Adipocyte (in vitro differentiated cells): Measurements from ENCODE around the gene FBXW7.

Experiments
- DNase-seq: peaks from one replicate; pipeline ENCODE4 v3.0.0-alpha.2; 2015; ENCODE audit warnings: low read depth
- H3K27me3 ChIP-seq: replicated peaks from 2 replicates; pipeline ENCODE4 v1.7.0; 2013; ENCODE audit warnings: mild to moderate bottlenecking, low read length, moderate library complexity; ENCODE audit not compliant: control insufficient read depth, insufficient read depth
- H3K36me3 ChIP-seq: 2 replicates; pipeline ENCODE4 v1.7.0; 2013; ENCODE audit warnings: low read length, mild to moderate bottlenecking, moderate library complexity; ENCODE audit not compliant: control insufficient read depth, insufficient read depth, severe bottlenecking
- H3K4me1 ChIP-seq: 2 replicates; pipeline ENCODE4 v1.7.0; 2013; ENCODE audit warnings: mild to moderate bottlenecking, low read length, moderate library complexity; ENCODE audit not compliant: control insufficient read depth, insufficient read depth
- H3K4me3 ChIP-seq: 2 replicates; pipeline ENCODE4 v1.7.0; 2013; ENCODE audit warnings: mild to moderate bottlenecking, low read length, moderate library complexity
- H3K9ac ChIP-seq: 2 replicates; pipeline ENCODE4 v1.7.0; 2013; ENCODE audit warnings: mild to moderate bottlenecking, low read length, moderate library complexity
- H3K9me3 ChIP-seq: 2 replicates; pipeline ENCODE4 v1.7.0; 2013; ENCODE audit warnings: mild to moderate bottlenecking, low read length, moderate library complexity; ENCODE audit not compliant: control insufficient read depth

FBXW7 gene

GRCh38 chr4:152390216-152390615, 145.7 kb downstream of the FBXW7 start:
- H3K4me1 ChIP-seq = no peaks in the 10 kb centered on the region
- H3K36me3 ChIP-seq = no peaks in the 10 kb centered on the region
- H3K27me3 ChIP-seq = no peaks in the 10 kb centered on the region
- DNase-seq = no peak
- H3K9me3 ChIP-seq = no peaks in the 10 kb centered on the region
- H3K9ac ChIP-seq = no peak overlapping the region
- H3K4me3 ChIP-seq = no peak overlapping the region

GRCh38 chr4:152389359-152389758, 146.5 kb downstream of the FBXW7 start:
- no peak for DNase-seq
- H3K36me3 ChIP-seq = no peaks in the 10 kb centered on the region
- no peak overlapping the region for H3K9ac ChIP-seq

DNA sequence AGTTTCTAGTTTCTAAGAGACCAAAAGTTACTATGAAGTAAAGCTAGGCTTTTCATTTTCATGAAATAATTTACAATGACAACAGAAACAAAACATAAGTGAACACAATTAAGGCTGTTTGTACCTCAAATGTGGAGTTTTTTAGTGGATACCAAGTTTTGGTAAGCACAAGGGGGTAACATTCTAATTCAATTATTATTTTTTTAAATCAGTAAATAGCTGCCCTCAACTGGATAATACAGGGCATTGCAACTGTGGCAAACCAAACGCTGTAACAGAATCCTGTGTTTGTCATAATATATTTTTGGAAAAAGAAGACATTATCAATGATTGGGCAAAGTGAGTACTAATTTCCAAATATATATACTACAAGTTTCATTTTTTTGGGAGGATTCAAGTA, 150.3 kb downstream of the FBXW7 start:
- Histone ChIP-seq H3K4me3 (no peak overlapping the region), H3K36me3 (no peaks in the 10 kb centered on the region), H3K9ac (peak overlapping the region; percentile 36), H3K9me3 (no peaks in the 10 kb centered on the region), H3K4me1 (peaks cover 19% of the 10 kb centered on the region), H3K27me3 (no peaks in the 10 kb centered on the region)
- peak; percentile 60 for DNase-seq

More at GRCh38 chr4:152389359-152389758, 146.5 kb downstream of the FBXW7 start:
- H3K4me3 ChIP-seq = no peak overlapping the region
- no peaks in the 10 kb centered on the region for H3K9me3 ChIP-seq
- H3K27me3 ChIP-seq = no peaks in the 10 kb centered on the region
- no peaks in the 10 kb centered on the region for H3K4me1 ChIP-seq

GRCh38 chr4:152382057-152382785, 153.7 kb downstream of the FBXW7 start:
- Histone ChIP-seq H3K9ac (peak overlapping the region; percentile 68), H3K9me3 (no peaks in the 10 kb centered on the region), H3K27me3 (no peaks in the 10 kb centered on the region), H3K36me3 (no peaks in the 10 kb centered on the region), H3K4me1 (peaks cover 25% of the 10 kb centered on the region), H3K4me3 (peak overlapping the region; percentile 78)
- DNase-seq = peak; percentile 31

DNA sequence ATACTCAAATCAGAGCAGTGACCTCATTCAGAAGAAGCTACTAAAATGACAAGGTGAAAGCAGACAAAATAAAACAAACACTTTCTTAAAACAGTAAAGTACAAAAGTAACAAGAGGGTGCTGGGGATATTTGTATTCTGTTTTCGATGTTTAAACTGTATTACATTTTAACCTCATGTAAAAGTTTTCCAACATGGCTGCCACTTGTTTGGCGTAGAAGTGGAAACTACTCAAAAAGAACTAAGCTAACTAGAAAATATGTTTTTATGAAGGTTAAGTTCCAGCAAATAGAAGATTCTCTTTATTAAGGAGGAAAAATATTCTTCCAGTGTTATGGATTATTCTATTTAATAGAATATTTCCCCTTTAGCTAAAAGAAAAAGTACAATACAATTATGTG, 155.0 kb downstream of the FBXW7 start:
- Histone ChIP-seq H3K4me1 (peaks cover 25% of the 10 kb centered on the region), H3K4me3 (no peak overlapping the region), H3K36me3 (no peaks in the 10 kb centered on the region)

DNA sequence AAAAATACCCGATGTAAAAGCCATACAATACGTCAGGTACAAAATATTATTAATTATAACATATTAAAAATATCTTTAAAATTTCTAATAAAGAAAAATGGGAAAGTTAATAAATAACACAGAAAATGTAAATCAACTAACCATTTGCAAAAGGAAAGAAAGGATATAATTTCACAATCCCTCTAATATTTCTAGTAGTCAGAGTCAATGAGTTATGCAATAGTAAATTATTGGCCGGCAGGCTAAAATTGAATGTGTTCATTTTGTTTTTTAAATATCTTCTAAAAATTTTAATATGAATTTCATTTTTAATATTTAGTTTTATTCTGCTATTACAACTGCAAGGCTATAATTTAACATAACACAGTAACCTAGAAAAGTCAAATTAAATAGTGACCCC, 155.7 kb downstream of the FBXW7 start:
- H3K27me3 ChIP-seq = no peaks in the 10 kb centered on the region
- no peak for DNase-seq

More for the DNA sequence above, 155.0 kb downstream of the FBXW7 start:
- H3K27me3 ChIP-seq = no peaks in the 10 kb centered on the region
- no peaks in the 10 kb centered on the region for H3K9me3 ChIP-seq
- DNase-seq = no peak
- H3K9ac ChIP-seq = no peak overlapping the region

GRCh38 chr4:152374606-152375285, 161.1 kb downstream of the FBXW7 start:
- H3K9ac ChIP-seq = no peak overlapping the region
- H3K36me3 ChIP-seq = no peaks in the 10 kb centered on the region
- peaks cover 10% of the 10 kb centered on the region for H3K4me1 ChIP-seq
- DNase-seq = peak; percentile 25
- no peak overlapping the region for H3K4me3 ChIP-seq
- H3K27me3 ChIP-seq = no peaks in the 10 kb centered on the region
- no peaks in the 10 kb centered on the region for H3K9me3 ChIP-seq

More for the DNA sequence above, 155.7 kb downstream of the FBXW7 start:
- Histone ChIP-seq H3K9ac (no peak overlapping the region), H3K9me3 (no peaks in the 10 kb centered on the region), H3K4me1 (peaks cover 25% of the 10 kb centered on the region), H3K4me3 (no peak overlapping the region), H3K36me3 (no peaks in the 10 kb centered on the region)

GRCh38 chr4:152374153-152374552, 161.7 kb downstream of the FBXW7 start:
- H3K27me3 ChIP-seq = no peaks in the 10 kb centered on the region
- peaks cover 12% of the 10 kb centered on the region for H3K4me1 ChIP-seq
- no peak for DNase-seq
- H3K36me3 ChIP-seq = no peaks in the 10 kb centered on the region
- no peak overlapping the region for H3K4me3 ChIP-seq
- no peak overlapping the region for H3K9ac ChIP-seq
- no peaks in the 10 kb centered on the region for H3K9me3 ChIP-seq

GRCh38 chr4:152372444-152372843, 163.4 kb downstream of the FBXW7 start:
- H3K9me3 ChIP-seq = no peaks in the 10 kb centered on the region
- H3K36me3 ChIP-seq = no peaks in the 10 kb centered on the region
- H3K27me3 ChIP-seq = no peaks in the 10 kb centered on the region
- no peak overlapping the region for H3K4me3 ChIP-seq
- DNase-seq = no peak
- H3K9ac ChIP-seq = no peak overlapping the region
- peaks cover 12% of the 10 kb centered on the region for H3K4me1 ChIP-seq

- H3K36me3 ChIP-seq = peaks cover 4% of the 10 kb centered on the region
- peak; percentile 60 for DNase-seq
- no peaks in the 10 kb centered on the region for H3K27me3 ChIP-seq
- H3K4me3 ChIP-seq = no peak overlapping the region
- no peaks in the 10 kb centered on the region for H3K9me3 ChIP-seq
- H3K9ac ChIP-seq = peak overlapping the region; percentile 9
- H3K4me1 ChIP-seq = peaks cover 10% of the 10 kb centered on the region
Measured at GRCh38 chr4:152369902-152370295, 166.0 kb downstream of the FBXW7 start.

DNA sequence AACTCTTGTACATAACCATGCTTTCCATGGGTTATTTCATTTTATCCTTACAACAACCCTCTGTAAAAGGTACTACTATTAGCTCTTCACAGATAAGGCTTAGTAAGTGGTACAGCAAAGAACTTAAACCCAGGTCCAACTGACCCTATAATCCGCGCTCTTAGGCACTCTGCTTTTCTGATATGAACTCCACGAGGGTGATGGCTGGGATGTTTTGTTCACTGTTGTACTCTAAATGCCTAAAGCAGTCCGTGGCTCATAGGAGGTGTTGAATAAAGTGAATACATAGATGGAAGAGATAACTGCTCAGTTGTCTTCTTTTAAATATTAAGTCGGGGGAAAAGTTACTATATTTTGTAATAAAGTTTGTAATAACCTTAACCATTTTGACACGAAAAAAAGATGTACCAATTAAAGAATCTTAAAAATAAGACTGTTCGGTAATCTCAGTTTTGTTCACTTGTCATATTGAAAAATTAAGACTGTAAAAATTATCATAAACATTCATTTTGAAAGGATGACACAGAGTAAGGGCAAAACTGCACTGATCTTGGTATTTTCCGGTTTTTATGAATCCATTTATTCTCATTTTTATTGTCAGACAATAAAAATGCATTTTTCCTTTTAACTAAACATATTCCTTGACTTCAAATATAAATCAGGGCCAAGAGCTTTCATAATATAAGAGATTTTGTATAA, 166.5 kb downstream of the FBXW7 start:
- Histone ChIP-seq H3K4me3 (no peak overlapping the region), H3K27me3 (no peaks in the 10 kb centered on the region), H3K9me3 (no peaks in the 10 kb centered on the region), H3K36me3 (peaks cover 4% of the 10 kb centered on the region), H3K4me1 (peaks cover 8% of the 10 kb centered on the region), H3K9ac (peak overlapping the region; percentile 9)
- DNase-seq = no peak
